ENCODE data around the gene FDPS.

FDPS gene

GRCh38 chr1:155308493-155309422 lies at the start of gene FDPS:
Gene FDPS (plus strand): TSS chr1:155308866. CDS start chr1:155309790, 924 bp downstream.
- DNase-seq (ENCODE audit: low spot score) = peak; percentile 97

- DNase-seq (ENCODE audit: low spot score) = no peak
Measured at GRCh38 chr1:155260276-155260675, 48.4 kb upstream of the FDPS start.

DNA sequence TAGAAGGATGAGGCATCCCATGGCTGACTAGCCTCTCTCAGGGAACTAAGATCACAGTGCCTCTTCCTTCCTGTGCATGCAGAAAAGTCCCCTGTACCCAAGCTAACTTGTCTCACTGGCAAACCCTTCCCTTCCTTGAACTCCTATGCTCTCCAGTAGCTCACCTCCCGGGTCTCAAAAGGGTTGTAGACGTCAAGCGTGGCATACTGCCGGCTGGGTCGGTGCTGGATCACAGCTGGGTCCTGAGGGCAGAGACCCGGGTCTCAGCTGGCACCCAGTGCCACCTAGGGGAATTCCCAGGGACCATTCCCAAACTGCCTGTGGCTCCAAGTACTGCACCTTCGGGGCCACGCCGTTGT lies 47.2 kb upstream of the FDPS start:
- peak; percentile 35 for DNase-seq (ENCODE audit: low spot score)

DNA sequence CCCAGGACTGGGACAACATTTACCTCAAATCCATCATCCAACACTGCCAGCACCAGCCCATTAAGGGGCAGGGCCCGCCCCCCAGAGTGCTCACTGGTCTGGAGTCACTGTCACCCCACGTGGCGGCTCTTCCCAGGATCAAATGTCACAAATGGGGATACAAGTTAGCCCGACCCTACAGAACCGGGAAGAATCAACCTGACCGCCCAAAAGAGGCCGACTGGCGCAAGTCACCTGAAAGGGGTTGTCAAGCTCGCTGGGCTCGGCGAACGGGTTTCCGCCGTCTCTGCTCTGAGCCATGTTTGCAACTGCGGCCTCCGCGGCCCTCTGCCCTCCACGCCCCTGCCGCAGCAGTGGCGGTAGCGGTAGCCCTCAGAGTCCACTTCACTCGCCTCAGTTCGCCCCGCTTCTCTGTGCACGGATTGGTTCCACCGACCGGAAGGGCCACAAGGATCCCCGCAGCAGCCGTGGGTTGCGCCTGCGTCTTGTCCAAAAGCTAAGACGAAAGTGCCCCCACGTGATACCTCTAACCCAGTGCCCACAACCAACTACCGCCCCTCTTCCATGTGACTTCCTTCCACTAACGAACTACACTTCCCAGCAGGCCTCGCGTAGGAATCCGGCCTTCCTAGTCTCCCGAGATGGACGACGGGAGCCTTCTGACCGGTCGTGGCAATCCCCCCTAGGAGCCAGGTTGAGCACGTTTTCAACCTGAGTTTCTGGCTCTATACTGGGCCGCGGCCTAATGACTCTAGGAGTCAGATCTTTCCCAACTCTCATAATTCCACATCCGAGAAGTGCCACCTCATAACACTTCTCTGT lies 46.6 kb upstream of the FDPS start, which contains the start of gene SCAMP3:
TSS of gene SCAMP3 (minus strand) at position 509 of the 822 bp plus-strand sequence. CDS start at position 300, 209 bp downstream.
- peak; percentile 97 for DNase-seq (ENCODE audit: low spot score)

- DNase-seq (ENCODE audit: low spot score) = no peak
Measured at GRCh38 chr1:155263067-155263466, 45.6 kb upstream of the FDPS start.

DNA sequence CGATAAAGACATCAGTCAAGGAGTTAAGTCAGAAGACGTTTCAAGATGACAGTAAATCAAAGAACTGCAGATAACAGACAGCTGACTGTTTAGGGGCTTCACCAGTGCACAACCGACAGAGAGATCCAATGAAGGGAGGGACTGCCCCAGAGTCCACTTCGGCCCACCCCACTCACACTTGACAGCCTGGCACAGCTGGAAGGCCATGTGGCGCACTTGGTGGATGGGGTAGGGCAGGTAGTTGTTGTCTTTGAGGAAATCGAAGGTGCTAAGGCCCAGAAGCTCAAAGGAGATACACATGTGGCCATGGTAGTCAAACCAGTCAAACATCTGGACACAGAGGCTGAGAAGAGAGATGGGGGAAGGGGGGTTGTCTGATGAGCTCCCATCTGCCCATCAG lies 42.1 kb upstream of the FDPS start:
- DNase-seq (ENCODE audit: low spot score) = no peak

GRCh38 chr1:155267373-155267772 lies 41.3 kb upstream of the FDPS start:
- DNase-seq (ENCODE audit: low spot score) = no peak

- DNase-seq (ENCODE audit: low spot score) = no peak
Measured at GRCh38 chr1:155268630-155269029, 40.0 kb upstream of the FDPS start.

GRCh38 chr1:155269381-155269780 lies 39.3 kb upstream of the FDPS start:
- no peak for DNase-seq (ENCODE audit: low spot score)

DNA sequence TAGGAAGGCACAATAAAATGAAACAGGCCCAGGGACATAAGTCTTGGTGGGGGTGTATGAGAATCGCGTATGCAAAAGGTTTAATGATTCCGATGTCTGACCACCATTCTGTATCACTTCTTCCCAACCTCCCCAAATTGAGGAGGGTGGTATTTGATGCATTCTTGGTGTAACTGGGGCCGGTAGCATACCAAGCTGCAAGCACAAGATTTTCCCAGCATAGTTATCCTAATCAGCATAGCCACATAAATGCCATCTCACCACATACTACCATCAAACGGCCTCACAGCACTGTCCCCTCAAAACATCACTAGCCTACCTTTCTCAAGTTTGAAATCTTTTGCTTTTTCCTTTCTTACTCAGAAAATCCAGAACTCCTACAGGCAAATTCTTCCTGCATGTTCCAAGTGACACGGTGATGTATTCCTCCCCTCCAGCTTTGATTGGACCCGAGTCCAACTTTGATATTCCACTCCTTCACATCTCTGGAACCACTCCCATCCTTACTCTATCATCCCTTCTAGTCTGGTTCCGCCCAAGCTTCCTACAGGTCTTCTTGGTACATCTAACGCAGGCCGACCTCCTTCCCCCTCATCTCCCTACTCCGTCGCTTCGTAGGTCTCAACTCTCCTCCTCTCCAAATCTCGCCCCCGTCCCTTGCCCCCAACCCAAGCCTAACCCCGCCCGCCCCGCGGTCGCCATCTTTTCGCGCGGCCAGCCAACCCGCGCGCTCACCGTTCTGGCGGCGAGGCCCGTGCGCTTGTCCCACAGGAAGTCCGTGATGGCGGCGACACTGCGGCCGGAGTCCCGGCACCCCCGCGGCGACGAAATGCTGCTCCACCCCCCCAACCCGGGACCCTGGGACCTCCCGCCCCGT lies 36.0 kb upstream of the FDPS start:
- peak; percentile 71 for DNase-seq (ENCODE audit: low spot score)

GRCh38 chr1:155273343-155274245 lies 35.1 kb upstream of the FDPS start, which contains the start of gene CLK2:
Gene CLK2 (minus strand): TSS chr1:155273504. CDS start chr1:155270977, 2,527 bp downstream.
- DNase-seq (ENCODE audit: low spot score) = peak; percentile 97

DNA sequence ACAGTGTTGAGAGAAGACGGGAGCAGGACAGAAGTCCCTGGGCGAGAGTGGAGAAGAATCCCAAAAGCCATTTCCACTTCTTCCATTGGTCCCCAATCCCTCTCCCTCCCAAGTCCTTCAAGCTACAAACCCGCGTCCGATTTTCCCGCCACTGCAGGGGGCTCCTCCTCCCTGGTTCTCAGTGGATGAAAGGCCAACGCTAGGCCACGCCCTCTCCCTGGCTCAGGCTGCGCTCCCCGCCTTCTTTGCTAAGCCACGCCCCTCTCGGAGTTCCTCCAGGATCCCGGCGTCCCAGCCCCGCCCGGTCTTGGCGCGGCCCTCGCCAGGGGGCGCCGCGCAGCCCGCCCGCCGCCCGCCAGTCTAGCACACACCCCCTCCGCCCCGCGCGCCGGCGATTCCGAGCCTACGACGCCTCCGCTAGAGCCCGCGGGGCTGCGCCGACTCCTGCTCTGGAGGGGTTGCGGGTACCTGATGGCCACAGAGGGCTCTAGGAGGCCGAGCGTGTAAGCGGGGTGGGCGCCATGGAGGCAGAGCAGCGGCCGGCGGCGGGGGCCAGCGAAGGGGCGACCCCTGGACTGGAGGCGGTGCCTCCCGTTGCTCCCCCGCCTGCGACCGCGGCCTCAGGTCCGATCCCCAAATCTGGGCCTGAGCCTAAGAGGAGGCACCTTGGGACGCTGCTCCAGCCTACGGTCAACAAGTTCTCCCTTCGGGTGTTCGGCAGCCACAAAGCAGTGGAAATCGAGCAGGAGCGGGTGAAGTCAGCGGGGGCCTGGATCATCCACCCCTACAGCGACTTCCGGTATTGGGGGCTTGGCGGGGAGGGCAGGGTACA lies 31.4 kb upstream of the FDPS start, which contains the start of gene HCN3:
TSS of gene HCN3 (plus strand) at position 394 of the 832 bp plus-strand sequence. CDS start at position 522, 128 bp downstream.
- peak; percentile 99 for DNase-seq (ENCODE audit: low spot score)

DNA sequence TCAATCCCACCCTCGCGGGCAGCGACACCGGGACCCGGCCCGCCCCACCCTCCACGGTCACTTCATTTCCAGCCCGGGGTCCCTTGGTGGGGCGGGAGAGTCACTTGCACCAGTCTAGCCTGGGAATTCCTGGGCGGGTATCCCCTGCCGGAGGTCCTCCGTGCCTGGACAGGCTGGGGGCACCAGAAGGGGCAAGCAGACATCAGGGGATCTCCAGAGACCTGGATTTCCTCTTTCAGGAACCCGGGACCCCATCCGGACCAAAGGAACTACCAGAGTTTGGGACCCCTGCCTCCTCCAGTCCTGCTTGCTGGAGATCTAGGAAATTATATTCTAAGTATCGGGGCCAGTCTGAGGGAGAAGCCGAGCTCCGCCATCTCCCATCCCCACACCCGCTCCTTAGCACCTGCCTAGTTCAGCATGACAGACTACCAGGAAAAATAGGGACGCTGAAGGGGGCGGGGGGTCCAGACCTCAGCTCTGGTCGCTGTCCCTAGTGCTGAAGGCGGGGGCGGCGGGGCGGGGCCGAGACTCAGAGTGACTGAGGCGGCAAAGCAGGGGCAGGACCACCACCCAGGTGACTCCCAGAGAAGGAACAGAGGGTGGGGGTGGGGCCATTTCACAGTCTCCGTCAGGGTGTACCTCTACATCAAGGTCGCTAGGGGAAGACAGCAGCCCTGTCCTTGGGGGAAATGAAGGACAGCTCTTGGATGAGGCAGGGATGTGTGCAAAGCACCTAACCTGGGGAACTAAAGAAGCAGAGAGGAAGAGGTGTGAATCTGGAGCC lies 30.6 kb upstream of the FDPS start:
- DNase-seq (ENCODE audit: low spot score) = peak; percentile 56

- DNase-seq (ENCODE audit: low spot score) = no peak
Measured at GRCh38 chr1:155278689-155279160, 29.9 kb upstream of the FDPS start.

DNA sequence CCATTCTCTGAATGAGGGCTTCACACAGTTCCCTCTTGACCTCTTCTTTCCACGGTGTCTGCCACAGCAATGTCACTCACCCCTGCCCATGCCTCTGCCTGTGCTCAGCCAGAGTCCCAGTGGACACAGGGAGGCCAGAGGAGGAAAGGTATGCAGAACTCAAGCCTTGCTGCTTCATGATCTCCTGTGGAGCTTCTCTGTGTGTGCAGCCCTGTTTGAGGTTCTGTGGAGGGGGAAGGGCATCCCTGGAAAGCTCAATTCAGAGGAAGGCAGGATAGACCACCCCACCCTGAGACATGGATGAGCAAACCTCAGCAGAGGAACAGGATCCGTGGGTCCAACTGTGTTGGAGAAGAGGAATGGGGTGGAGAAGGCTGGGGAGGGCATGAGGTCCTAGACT lies 29.4 kb upstream of the FDPS start:
- no peak for DNase-seq (ENCODE audit: low spot score)

- DNase-seq (ENCODE audit: low spot score) = no peak
Measured at GRCh38 chr1:155282488-155283091, 26.1 kb upstream of the FDPS start.

GRCh38 chr1:155284476-155284875 lies 24.2 kb upstream of the FDPS start:
- DNase-seq (ENCODE audit: low spot score) = no peak

GRCh38 chr1:155285063-155285462 lies 23.6 kb upstream of the FDPS start:
- DNase-seq (ENCODE audit: low spot score) = no peak

Measured in AG08396 (cell line).